ENCODE results near the gene FNBP1L.

- TF ChIP-seq CTCF (IDR thresholded peaks at IDR 0.05), result no peak
- no peak for TF ChIP-seq POLR2A (IDR thresholded peaks at IDR 0.05)
Observed at GRCh38 chr1:93503163-93503562, 55.2 kb downstream of the FNBP1L start.

Measured in testis (tissue), 2 donors.